MM.1S (cell line): ENCODE results near the gene CNNM2.

Experiments
- DNase-seq: peaks from one replicate; pipeline ENCODE4 v3.0.0-alpha.2; 2015
- H2AFZ ChIP-seq: fragments of 300-600 bp; sonication (generic); 2 replicates; pipeline ENCODE4 v1.6.0; 2016; ENCODE audit warnings: antibody characterized with exemption, low read length
- H3F3A ChIP-seq: fragments of 300-600 bp; sonication (generic); 2 replicates; pipeline ENCODE4 v1.6.1; 2016; ENCODE audit warnings: mild to moderate bottlenecking, antibody characterized with exemption, low read length, moderate library complexity, mixed read lengths; ENCODE audit not compliant: insufficient read depth
- H3K27ac ChIP-seq: fragments of 300-600 bp; sonication (generic); 2 replicates; pipeline ENCODE4 v1.5.1; 2016; ENCODE audit warnings: mild to moderate bottlenecking, low read length
- H3K27me3 ChIP-seq: fragments of 300-600 bp; sonication (generic); replicated peaks from 2 replicates; pipeline ENCODE4 v1.6.0; 2016; ENCODE audit warnings: low read length; ENCODE audit not compliant: insufficient read depth
- H3K36me3 ChIP-seq: fragments of 300-600 bp; sonication (generic); replicated peaks from 2 replicates; pipeline ENCODE4 v1.6.1; 2016; ENCODE audit warnings: mild to moderate bottlenecking, low read length, mixed read lengths; ENCODE audit not compliant: insufficient read depth
- H3K4me1 ChIP-seq: fragments of 300-600 bp; sonication (generic); 2 replicates; pipeline ENCODE4 v1.6.1; 2016; ENCODE audit warnings: low read length, mixed read lengths
- H3K4me2 ChIP-seq: fragments of 300-600 bp; sonication (generic); 2 replicates; pipeline ENCODE4 v1.6.0; 2016; ENCODE audit warnings: low read depth, low read length
- H3K4me3 ChIP-seq: fragments of 300-600 bp; sonication (generic); 2 replicates; pipeline ENCODE4 v1.5.1; 2016; ENCODE audit warnings: low read length, mixed read lengths
- H3K79me2 ChIP-seq: fragments of 300-600 bp; sonication (generic); 2 replicates; pipeline ENCODE4 v1.6.1; 2016; ENCODE audit warnings: mixed run types, low read length, mixed read lengths
- H3K9ac ChIP-seq: fragments of 300-600 bp; sonication (generic); 2 replicates; pipeline ENCODE4 v1.6.1; 2016; ENCODE audit warnings: low read length, mixed read lengths
- H3K9me2 ChIP-seq: fragments of 300-600 bp; sonication (generic); replicated peaks from 2 replicates; pipeline ENCODE4 v1.6.1; 2016; ENCODE audit warnings: mild to moderate bottlenecking, low read length, mixed read lengths; ENCODE audit not compliant: insufficient read depth
- H3K9me3 ChIP-seq: fragments of 300-600 bp; sonication (generic); replicated peaks from 2 replicates; pipeline ENCODE4 v1.6.1; 2016; ENCODE audit warnings: mild to moderate bottlenecking, low read length, mixed read lengths; ENCODE audit not compliant: insufficient read depth
- H4K20me1 ChIP-seq: fragments of 300-600 bp; sonication (generic); 2 replicates; pipeline ENCODE4 v1.6.1; 2016; ENCODE audit warnings: mild to moderate bottlenecking, low read length, moderate library complexity, mixed read lengths; ENCODE audit not compliant: insufficient read depth
- CTCF ChIP-seq: fragments of 300-600 bp; sonication (generic); IDR thresholded peaks from 2 replicates; pipeline ENCODE4 v1.5.1; 2016; ENCODE audit warnings: antibody characterized with exemption, low read length, mixed read lengths
- EZH2 ChIP-seq: fragments of 300-600 bp; sonication (generic); optimal IDR thresholded peaks from 2 replicates; pipeline ENCODE3; 2017; ENCODE audit warnings: low read depth, mild to moderate bottlenecking, antibody characterized with exemption, low read length, mixed read lengths
- EZH2phosphoT487 ChIP-seq: fragments of 300-600 bp; sonication (generic); IDR thresholded peaks from 2 replicates; pipeline ENCODE4 v1.6.1; 2018; ENCODE audit warnings: antibody characterized with exemption, low read length

The CNNM2 gene

GRCh38 chr10:102948786-102949185 is 30.7 kb downstream of the CNNM2 start:
- Histone ChIP-seq H3K9me3 (no peaks in the 10 kb centered on the region), H3K79me2 (no peaks in the 10 kb centered on the region), H3K9me2 (no peaks in the 10 kb centered on the region), H3K27me3 (no peaks in the 10 kb centered on the region), H3K27ac (no peak overlapping the region), H3K9ac (no peak overlapping the region), H3K4me1 (no peaks in the 10 kb centered on the region), H3F3A (no peaks in the 10 kb centered on the region), H3K4me3 (no peak overlapping the region), H3K4me2 (no peak overlapping the region), H4K20me1 (no peaks in the 10 kb centered on the region), H2AFZ (no peak overlapping the region), H3K36me3 (no peaks in the 10 kb centered on the region)
- no peak for DNase-seq
- TF ChIP-seq EZH2 (no peak), CTCF (no peak), EZH2phosphoT487 (no peak)

GRCh38 chr10:102949916-102950315 is 31.8 kb downstream of the CNNM2 start:
- Histone ChIP-seq H3K79me2 (no peaks in the 10 kb centered on the region), H3K4me3 (no peak overlapping the region), H3K27ac (no peak overlapping the region), H3K4me2 (no peak overlapping the region), H3K9ac (no peak overlapping the region), H3K9me2 (no peaks in the 10 kb centered on the region), H3K36me3 (no peaks in the 10 kb centered on the region), H3K4me1 (no peaks in the 10 kb centered on the region), H2AFZ (no peak overlapping the region), H3K27me3 (no peaks in the 10 kb centered on the region), H3K9me3 (no peaks in the 10 kb centered on the region), H4K20me1 (no peaks in the 10 kb centered on the region), H3F3A (no peaks in the 10 kb centered on the region)
- DNase-seq: no peak
- TF ChIP-seq EZH2 (no peak), EZH2phosphoT487 (no peak), CTCF (no peak)

- Histone ChIP-seq H2AFZ (no peak overlapping the region), H3K27ac (no peak overlapping the region), H4K20me1 (no peaks in the 10 kb centered on the region), H3K9me2 (no peaks in the 10 kb centered on the region), H3K9ac (no peak overlapping the region), H3K9me3 (no peaks in the 10 kb centered on the region), H3K79me2 (no peaks in the 10 kb centered on the region), H3K36me3 (no peaks in the 10 kb centered on the region), H3F3A (no peaks in the 10 kb centered on the region), H3K27me3 (no peaks in the 10 kb centered on the region), H3K4me3 (no peak overlapping the region), H3K4me1 (no peaks in the 10 kb centered on the region), H3K4me2 (no peak overlapping the region)
- TF ChIP-seq EZH2phosphoT487: no peak
- TF ChIP-seq CTCF: no peak
- no peak for TF ChIP-seq EZH2
- no peak for DNase-seq
Observed at GRCh38 chr10:102951316-102951715, 33.2 kb downstream of the CNNM2 start.

- no peaks in the 10 kb centered on the region for H3K4me1 ChIP-seq
- H3K4me2 ChIP-seq: no peak overlapping the region
- TF ChIP-seq EZH2phosphoT487: no peak
- TF ChIP-seq CTCF: no peak
- no peak for TF ChIP-seq EZH2
- no peak overlapping the region for H2AFZ ChIP-seq
- H3K4me3 ChIP-seq: no peak overlapping the region
- H3K36me3 ChIP-seq: no peaks in the 10 kb centered on the region
- H3K9me2 ChIP-seq: no peaks in the 10 kb centered on the region
- H3K9me3 ChIP-seq: no peaks in the 10 kb centered on the region
- no peaks in the 10 kb centered on the region for H4K20me1 ChIP-seq
- H3K9ac ChIP-seq: no peak overlapping the region
- no peak overlapping the region for H3K27ac ChIP-seq
- no peaks in the 10 kb centered on the region for H3K79me2 ChIP-seq
- H3K27me3 ChIP-seq: no peaks in the 10 kb centered on the region
- DNase-seq: no peak
- no peaks in the 10 kb centered on the region for H3F3A ChIP-seq
Observed at GRCh38 chr10:102959360-102959759, 41.3 kb downstream of the CNNM2 start.
